ENCODE data around the gene INTS6L.

DNA sequence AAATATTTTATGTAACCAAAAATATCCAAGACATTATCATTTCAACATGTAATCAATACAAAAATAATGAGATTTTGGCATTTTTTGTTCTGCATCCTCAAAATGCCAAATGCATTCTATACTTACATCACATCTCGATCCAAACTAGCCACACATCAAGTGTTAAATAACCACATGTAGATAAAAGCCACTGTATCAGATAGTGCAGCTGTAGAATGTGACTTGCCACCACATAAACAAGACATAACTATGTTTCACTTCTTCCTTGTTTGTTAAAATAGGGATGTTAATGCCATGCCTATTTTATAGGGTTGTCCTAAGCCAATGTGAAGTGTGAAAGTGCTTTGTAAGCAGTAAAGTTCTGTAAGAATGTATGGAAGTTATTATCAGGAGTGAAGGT is 20.9 kb downstream of the INTS6L start:
- TF ChIP-seq, protein P1, sequence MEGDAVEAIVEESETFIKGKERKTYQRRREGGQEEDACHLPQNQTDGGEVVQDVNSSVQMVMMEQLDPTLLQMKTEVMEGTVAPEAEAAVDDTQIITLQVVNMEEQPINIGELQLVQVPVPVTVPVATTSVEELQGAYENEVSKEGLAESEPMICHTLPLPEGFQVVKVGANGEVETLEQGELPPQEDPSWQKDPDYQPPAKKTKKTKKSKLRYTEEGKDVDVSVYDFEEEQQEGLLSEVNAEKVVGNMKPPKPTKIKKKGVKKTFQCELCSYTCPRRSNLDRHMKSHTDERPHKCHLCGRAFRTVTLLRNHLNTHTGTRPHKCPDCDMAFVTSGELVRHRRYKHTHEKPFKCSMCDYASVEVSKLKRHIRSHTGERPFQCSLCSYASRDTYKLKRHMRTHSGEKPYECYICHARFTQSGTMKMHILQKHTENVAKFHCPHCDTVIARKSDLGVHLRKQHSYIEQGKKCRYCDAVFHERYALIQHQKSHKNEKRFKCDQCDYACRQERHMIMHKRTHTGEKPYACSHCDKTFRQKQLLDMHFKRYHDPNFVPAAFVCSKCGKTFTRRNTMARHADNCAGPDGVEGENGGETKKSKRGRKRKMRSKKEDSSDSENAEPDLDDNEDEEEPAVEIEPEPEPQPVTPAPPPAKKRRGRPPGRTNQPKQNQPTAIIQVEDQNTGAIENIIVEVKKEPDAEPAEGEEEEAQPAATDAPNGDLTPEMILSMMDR (IDR thresholded peaks at IDR 0.05; ENCODE audit: insufficient read depth, low read length, poor library complexity, severe bottlenecking), result no peak
- no peak for TF ChIP-seq EZH2phosphoT487 (conservative IDR thresholded peaks at IDR 0.05; ENCODE audit: low read length)
